Activated gamma-delta T cell (primary cell): Measurements from ENCODE around the gene INSRR.

ENCODE experiments used
- DNase-seq: peaks from one replicate; lab custom pipeline; 2025; lab: John Stamatoyannopoulos, UW

Gene INSRR

GRCh38 chr1:156806512-156807440, 52.1 kb downstream of the INSRR start:
- no peak for DNase-seq

- no peak for DNase-seq
These were observed 53.0 kb downstream of the INSRR start for GRCh38 chr1:156805766-156806511.

GRCh38 chr1:156804572-156805243, 54.2 kb downstream of the INSRR start:
- DNase-seq: no peak

GRCh38 chr1:156804026-156804425, 54.9 kb downstream of the INSRR start:
- no peak for DNase-seq

GRCh38 chr1:156803086-156803851, 55.6 kb downstream of the INSRR start:
- DNase-seq: no peak

GRCh38 chr1:156802421-156802935, 56.4 kb downstream of the INSRR start:
- DNase-seq: no peak

GRCh38 chr1:156801409-156802121, 57.4 kb downstream of the INSRR start:
- DNase-seq: no peak

- DNase-seq: no peak
These were observed 61.6 kb downstream of the INSRR start for GRCh38 chr1:156797212-156797871.

- DNase-seq: no peak
These were observed 62.4 kb downstream of the INSRR start for GRCh38 chr1:156796340-156797097.

- DNase-seq: no peak
These were observed 63.1 kb downstream of the INSRR start for GRCh38 chr1:156795787-156796186.

- DNase-seq: no peak
These were observed 63.6 kb downstream of the INSRR start for GRCh38 chr1:156795374-156795733.

- DNase-seq: no peak
These were observed 64.2 kb downstream of the INSRR start for GRCh38 chr1:156794506-156795373.
